HG03378 (cell line): ENCODE results near the gene NCAPD2.
"Not testable (repeated sequence)": the region's sequence is repeated elsewhere in the genome, so short reads cannot be mapped to it uniquely, and the experiment has no call there.

Source experiments
- ATAC-seq: cut with Tn5 transposase; IDR thresholded peaks from one replicate; pipeline ENCODE4 v1.9.1; 2021; ENCODE audit warnings: mild to moderate bottlenecking, moderate library complexity; ENCODE audit not compliant: unreplicated experiment

Gene NCAPD2

DNA sequence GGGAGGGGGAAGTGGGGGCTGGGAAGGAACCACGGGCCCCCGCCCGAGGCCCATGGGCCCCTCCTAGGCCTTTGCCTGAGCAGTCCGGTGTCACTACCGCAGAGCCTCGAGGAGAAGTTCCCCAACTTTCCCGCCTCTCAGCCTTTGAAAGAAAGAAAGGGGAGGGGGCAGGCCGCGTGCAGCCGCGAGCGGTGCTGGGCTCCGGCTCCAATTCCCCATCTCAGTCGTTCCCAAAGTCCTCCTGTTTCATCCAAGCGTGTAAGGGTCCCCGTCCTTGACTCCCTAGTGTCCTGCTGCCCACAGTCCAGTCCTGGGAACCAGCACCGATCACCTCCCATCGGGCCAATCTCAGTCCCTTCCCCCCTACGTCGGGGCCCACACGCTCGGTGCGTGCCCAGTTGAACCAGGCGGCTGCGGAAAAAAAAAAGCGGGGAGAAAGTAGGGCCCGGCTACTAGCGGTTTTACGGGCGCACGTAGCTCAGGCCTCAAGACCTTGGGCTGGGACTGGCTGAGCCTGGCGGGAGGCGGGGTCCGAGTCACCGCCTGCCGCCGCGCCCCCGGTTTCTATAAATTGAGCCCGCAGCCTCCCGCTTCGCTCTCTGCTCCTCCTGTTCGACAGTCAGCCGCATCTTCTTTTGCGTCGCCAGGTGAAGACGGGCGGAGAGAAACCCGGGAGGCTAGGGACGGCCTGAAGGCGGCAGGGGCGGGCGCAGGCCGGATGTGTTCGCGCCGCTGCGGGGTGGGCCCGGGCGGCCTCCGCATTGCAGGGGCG is 40.2 kb downstream of the NCAPD2 start, which contains the start of gene GAPDH:
Gene GAPDH, plus strand, starts transcription at position 595 of the 772 bp plus-strand sequence. CDS start 316 bp downstream, outside the sequence.
- peak; percentile 41 for ATAC-seq

DNA sequence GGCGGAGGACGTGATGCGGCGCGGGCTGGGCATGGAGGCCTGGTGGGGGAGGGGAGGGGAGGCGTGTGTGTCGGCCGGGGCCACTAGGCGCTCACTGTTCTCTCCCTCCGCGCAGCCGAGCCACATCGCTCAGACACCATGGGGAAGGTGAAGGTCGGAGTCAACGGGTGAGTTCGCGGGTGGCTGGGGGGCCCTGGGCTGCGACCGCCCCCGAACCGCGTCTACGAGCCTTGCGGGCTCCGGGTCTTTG is 40.7 kb downstream of the NCAPD2 start:
- ATAC-seq = no peak

DNA sequence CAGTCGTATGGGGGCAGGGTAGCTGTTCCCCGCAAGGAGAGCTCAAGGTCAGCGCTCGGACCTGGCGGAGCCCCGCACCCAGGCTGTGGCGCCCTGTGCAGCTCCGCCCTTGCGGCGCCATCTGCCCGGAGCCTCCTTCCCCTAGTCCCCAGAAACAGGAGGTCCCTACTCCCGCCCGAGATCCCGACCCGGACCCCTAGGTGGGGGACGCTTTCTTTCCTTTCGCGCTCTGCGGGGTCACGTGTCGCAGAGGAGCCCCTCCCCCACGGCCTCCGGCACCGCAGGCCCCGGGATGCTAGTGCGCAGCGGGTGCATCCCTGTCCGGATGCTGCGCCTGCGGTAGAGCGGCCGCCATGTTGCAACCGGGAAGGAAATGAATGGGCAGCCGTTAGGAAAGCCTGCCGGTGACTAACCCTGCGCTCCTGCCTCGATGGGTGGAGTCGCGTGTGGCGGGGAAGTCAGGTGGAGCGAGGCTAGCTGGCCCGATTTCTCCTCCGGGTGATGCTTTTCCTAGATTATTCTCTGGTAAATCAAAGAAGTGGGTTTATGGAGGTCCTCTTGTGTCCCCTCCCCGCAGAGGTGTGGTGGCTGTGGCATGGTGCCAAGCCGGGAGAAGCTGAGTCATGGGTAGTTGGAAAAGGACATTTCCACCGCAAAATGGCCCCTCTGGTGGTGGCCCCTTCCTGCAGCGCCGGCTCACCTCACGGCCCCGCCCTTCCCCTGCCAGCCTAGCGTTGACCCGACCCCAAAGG is 41.2 kb downstream of the NCAPD2 start:
- ATAC-seq = no peak

DNA sequence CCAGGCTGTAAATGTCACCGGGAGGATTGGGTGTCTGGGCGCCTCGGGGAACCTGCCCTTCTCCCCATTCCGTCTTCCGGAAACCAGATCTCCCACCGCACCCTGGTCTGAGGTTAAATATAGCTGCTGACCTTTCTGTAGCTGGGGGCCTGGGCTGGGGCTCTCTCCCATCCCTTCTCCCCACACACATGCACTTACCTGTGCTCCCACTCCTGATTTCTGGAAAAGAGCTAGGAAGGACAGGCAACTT is 41.7 kb downstream of the NCAPD2 start:
- ATAC-seq = no peak

DNA sequence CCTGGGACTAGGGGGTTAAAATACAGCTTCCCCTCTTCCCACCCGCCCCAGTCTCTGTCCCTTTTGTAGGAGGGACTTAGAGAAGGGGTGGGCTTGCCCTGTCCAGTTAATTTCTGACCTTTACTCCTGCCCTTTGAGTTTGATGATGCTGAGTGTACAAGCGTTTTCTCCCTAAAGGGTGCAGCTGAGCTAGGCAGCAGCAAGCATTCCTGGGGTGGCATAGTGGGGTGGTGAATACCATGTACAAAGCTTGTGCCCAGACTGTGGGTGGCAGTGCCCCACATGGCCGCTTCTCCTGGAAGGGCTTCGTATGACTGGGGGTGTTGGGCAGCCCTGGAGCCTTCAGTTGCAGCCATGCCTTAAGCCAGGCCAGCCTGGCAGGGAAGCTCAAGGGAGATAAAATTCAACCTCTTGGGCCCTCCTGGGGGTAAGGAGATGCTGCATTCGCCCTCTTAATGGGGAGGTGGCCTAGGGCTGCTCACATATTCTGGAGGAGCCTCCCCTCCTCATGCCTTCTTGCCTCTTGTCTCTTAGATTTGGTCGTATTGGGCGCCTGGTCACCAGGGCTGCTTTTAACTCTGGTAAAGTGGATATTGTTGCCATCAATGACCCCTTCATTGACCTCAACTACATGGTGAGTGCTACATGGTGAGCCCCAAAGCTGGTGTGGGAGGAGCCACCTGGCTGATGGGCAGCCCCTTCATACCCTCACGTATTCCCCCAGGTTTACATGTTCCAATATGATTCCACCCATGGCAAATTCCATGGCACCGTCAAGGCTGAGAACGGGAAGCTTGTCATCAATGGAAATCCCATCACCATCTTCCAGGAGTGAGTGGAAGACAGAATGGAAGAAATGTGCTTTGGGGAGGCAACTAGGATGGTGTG is 42.3 kb downstream of the NCAPD2 start:
- no peak for ATAC-seq

DNA sequence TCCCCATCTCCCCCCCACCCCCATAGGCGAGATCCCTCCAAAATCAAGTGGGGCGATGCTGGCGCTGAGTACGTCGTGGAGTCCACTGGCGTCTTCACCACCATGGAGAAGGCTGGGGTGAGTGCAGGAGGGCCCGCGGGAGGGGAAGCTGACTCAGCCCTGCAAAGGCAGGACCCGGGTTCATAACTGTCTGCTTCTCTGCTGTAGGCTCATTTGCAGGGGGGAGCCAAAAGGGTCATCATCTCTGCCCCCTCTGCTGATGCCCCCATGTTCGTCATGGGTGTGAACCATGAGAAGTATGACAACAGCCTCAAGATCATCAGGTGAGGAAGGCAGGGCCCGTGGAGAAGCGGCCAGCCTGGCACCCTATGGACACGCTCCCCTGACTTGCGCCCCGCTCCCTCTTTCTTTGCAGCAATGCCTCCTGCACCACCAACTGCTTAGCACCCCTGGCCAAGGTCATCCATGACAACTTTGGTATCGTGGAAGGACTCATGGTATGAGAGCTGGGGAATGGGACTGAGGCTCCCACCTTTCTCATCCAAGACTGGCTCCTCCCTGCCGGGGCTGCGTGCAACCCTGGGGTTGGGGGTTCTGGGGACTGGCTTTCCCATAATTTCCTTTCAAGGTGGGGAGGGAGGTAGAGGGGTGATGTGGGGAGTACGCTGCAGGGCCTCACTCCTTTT is 43.1 kb downstream of the NCAPD2 start:
- no peak for ATAC-seq

DNA sequence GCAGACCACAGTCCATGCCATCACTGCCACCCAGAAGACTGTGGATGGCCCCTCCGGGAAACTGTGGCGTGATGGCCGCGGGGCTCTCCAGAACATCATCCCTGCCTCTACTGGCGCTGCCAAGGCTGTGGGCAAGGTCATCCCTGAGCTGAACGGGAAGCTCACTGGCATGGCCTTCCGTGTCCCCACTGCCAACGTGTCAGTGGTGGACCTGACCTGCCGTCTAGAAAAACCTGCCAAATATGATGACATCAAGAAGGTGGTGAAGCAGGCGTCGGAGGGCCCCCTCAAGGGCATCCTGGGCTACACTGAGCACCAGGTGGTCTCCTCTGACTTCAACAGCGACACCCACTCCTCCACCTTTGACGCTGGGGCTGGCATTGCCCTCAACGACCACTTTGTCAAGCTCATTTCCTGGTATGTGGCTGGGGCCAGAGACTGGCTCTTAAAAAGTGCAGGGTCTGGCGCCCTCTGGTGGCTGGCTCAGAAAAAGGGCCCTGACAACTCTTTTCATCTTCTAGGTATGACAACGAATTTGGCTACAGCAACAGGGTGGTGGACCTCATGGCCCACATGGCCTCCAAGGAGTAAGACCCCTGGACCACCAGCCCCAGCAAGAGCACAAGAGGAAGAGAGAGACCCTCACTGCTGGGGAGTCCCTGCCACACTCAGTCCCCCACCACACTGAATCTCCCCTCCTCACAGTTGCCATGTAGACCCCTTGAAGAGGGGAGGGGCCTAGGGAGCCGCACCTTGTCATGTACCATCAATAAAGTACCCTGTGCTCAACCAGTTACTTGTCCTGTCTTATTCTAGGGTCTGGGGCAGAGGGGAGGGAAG is 43.9 kb downstream of the NCAPD2 start:
- not testable (repeated sequence) for ATAC-seq

DNA sequence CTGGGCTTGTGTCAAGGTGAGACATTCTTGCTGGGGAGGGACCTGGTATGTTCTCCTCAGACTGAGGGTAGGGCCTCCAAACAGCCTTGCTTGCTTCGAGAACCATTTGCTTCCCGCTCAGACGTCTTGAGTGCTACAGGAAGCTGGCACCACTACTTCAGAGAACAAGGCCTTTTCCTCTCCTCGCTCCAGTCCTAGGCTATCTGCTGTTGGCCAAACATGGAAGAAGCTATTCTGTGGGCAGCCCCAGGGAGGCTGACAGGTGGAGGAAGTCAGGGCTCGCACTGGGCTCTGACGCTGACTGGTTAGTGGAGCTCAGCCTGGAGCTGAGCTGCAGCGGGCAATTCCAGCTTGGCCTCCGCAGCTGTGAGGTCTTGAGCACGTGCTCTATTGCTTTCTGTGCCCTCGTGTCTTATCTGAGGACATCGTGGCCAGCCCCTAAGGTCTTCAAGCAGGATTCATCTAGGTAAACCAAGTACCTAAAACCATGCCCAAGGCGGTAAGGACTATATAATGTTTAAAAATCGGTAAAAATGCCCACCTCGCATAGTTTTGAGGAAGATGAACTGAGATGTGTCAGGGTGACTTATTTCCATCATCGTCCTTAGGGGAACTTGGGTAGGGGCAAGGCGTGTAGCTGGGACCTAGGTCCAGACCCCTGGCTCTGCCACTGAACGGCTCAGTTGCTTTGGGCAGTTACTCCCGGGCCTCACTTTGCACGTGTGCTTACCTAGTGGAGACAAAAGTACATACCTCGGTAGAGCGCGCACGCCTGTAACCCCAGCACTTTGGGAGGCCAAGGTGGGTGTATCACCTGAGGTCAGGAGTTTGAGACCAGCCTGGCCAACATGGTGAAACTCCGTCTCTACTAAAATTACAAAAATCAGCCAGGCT is 44.8 kb downstream of the NCAPD2 start:
- ATAC-seq = no peak

DNA sequence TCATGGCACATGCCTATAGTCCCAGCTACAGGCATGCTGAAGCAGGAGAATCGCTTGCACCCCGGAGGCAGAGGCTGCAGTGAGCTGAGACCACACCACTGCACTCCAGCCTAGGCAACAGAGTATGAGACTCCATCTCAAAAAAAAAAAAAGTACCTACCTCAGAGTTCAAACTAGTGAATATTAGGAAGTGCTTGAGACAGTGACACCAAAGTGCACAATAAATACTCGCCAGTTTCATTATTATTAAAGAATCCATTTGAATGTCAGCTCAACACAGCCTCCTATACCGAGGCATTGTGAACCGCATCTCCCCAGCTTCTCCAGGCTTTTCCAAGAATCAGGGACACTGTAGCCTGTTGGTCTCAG is 45.4 kb downstream of the NCAPD2 start:
- no peak for ATAC-seq

DNA sequence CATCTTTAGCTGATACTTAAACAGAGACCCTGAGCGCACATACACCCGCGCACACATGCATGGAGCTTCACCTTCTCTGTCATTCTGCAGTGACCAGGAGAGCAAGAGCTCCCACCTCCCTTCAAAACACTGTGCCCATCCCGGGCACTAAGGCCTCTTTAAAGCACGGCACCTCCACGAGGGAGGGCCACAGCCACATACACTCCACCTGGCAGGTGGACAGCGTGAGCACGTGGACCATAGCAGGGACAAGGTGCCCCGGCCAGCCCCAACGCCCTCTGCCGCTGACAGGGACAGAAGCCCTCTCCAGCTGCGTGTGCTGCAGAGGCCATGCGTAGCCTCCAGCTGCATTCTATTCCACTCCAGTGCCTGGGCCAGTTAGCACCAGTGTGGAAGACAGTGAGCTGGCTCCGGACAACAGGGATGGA is 45.8 kb downstream of the NCAPD2 start:
- no peak for ATAC-seq

DNA sequence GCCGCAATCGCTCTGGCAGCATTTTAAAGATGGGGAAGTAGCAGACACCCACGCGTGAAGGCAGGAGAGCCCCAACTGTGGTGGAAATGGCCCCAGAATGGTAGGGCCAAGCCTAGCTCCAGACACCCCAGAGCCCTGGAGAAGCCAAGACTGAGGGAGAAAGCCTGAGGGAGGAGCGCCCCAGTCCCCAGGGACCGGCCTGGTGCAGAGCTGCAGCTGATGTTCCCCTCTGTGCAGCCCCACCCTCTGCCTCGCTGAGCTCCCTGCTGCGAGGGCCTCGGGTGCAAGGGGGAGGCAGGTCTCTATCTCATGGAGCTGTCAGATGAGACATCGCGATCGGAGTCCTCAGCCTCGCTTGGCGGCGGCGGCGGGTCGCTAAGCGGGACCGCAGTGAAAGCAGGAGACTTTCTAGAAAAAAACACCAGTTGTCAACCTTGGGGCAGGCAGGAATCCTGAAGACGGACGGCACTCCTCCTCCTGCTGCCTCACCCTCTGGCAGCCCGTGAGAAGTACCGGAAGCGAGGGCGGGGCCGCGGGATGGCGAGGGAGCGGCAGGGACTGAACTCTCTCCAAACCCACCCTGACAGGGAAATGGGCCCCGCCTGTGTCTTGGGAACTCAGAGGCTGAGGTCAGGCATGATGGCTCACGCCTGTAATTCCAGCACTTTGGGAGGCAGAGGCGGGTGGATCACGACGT is 46.4 kb downstream of the NCAPD2 start:
- no peak for ATAC-seq

DNA sequence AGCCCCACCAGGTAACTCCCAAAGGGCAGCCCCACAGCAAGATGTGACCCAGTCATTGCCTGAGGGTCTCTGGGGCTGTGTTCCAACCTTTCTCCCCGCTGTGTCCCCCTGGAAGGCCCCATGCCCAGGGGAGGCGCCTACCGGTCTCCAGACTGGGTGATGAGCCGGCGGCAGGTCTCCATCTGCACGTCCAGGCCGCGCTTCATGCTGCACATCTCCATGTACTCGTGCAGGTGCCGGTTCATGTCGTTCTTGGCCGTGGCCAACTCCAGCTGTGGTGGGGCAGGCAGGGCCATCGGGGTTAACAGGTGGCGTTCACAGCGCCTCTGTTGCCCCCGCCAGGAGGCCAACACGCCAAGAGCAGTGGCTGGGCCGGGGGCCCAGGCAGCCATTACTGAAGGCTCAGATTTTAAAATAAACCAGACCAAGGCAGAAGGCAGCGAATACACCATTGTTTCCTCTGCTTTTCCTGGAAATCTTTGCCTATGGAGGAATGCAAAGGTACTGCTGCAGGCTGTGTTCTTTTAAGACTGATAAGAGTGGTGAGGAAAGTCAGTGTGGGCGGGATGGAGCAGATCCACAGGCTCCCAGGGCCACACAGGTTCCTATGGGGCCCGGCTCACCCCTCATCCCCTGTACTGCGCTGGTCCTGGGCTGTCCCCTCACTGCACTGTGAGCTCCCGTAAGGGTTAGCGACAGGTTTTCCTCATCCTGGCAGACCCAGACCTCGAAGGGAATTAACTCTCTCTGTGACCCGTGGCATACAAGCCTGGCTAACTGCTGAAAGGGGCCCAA is 47.7 kb downstream of the NCAPD2 start:
- ATAC-seq = no peak

DNA sequence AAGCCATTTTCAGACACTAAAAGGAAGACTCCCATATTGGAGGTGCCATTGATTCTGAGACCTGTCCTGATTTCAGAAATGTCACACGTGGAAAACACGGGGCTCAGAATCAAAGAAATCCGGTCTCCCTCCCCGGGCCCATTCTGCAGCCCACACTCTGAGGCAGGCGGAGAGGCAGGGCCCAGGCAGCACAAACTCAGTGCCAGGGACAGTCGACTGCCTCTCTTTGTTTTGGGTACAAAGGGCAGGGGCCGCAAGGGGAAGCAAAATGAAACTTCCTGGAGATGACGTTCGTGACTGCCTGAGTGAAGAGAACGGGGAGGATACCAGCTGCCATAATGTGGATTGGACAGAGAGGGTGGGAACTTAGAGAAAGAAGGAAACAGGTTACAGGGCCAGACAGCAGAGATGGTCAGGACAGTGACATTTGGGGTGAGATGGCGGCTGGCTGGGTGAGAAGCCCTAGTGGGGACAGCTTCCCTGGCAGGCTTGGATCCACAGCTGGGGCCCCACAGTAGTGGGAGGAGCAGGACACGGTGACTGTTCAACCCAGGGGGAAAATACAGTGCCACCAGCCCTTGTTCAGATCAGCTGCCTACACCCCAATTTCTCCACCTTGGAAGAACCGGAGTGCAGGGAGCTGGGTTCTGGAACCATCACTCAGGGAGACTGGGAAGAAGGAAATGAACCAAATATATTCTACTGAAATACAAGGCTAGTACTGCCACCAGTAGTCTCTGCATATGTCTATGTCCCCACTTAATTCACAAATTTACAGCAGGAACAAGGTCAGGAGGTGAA is 48.5 kb downstream of the NCAPD2 start:
- ATAC-seq = no peak

DNA sequence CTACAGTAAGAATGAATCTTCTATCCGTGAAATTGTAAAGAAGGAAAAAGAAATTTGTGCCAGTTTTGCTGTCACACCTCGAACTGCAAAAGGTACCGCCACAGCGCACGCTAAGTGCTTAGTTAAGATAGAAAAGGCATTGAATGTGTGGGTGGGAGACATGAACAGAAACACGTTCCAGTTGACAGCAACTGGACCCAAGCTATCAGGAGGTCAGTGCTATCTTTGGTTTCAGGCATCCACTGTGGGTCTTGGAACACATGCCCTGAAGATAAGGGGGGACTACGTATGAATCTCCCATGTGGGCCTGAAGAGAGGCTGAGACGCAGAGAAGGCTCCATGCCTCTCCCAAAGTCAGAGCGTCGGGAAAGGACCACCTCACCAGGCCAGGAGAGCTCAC is 52.1 kb downstream of the NCAPD2 start:
- no peak for ATAC-seq

DNA sequence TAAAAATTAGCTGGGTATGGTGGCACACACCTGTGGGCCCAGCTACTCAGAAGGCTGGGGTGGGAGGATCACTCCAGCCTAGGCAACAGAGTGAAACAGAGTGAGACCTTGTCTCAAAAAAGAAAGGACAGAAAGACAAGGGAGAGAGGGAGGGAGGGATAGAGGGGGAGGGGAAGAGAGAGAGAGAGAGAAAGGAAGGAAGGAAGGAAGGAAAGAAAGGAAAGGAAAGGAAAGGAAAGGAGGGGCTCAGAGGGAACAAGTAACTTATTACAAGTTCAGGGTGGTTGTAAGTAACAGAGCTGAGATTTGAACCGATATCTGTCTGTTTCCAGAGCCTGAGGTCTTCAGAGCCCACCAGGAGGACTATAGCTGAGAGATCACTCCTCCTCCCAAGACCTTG is 53.7 kb downstream of the NCAPD2 start:
- ATAC-seq = no peak

DNA sequence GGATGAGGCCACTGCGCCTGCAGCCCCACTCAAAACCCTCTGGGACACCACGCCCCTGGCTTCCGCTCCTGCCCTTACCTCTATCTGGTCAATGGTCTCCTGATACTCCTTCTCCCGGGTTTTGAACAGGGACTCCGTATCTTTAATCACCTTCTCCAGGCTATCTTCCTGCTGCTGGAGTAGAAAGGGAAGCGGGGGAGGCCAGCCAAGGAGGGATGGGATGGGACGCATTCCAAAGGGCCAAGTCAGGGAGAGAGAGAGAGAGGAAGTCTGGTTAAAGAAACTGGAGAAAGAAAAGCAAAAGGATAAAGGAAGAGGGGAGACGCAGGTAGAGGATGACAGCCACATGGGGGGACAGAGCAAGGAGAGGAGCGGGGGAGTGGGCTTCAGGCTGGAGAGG is 54.1 kb downstream of the NCAPD2 start:
- no peak for ATAC-seq

DNA sequence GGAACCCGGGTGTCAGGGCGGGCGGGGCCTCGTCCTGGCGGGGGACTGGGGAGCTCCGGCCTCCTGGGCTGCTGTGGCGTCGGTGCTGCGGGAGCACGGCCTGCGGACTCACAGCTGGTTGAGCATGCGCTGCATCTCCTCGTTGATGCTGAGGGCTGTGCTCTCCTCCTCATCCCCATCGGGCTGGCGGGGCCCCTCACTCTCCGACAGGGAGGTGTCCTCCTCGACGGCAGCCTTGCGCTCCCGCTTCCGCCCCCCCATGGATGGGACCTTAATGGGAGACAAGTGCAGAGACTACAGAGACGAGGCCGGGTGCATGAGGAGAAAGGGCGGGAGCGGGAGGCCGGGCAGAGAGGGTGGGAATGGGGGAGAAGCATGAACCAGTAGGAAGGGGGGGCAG is 54.7 kb downstream of the NCAPD2 start:
- no peak for ATAC-seq
